T1000 (cell line): ENCODE data around the gene RTN4IP1.

Experiments
- DNase-seq: peaks from one replicate; lab custom pipeline; 2025; ENCODE audit warnings: mixed read lengths; lab: John Stamatoyannopoulos, UW

The RTN4IP1 gene

GRCh38 chr6:106629103-106629858 lies at the start of gene RTN4IP1, which contains the start of gene QRSL1:
Gene RTN4IP1, minus strand, starts transcription at chr6:106629498. Its CDS starts 477 bp downstream, at chr6:106629021.
Gene QRSL1, plus strand, starts transcription at chr6:106629578. Its CDS starts 104 bp downstream, at chr6:106629682.
- DNase-seq, result peak; percentile 75

GRCh38 chr6:106677282-106677681 lies 48.0 kb upstream of the RTN4IP1 start:
- DNase-seq, result no peak

- DNase-seq, result no peak
Observed at GRCh38 chr6:106674541-106675229, 45.4 kb upstream of the RTN4IP1 start.

- no peak for DNase-seq
Observed at GRCh38 chr6:106671651-106672050, 42.4 kb upstream of the RTN4IP1 start.

- no peak for DNase-seq
Observed at GRCh38 chr6:106670236-106670635, 40.9 kb upstream of the RTN4IP1 start.

- no peak for DNase-seq
Observed at GRCh38 chr6:106667022-106667402, 37.7 kb upstream of the RTN4IP1 start.

- DNase-seq, result no peak
Observed at GRCh38 chr6:106666282-106667021, 37.2 kb upstream of the RTN4IP1 start.

GRCh38 chr6:106662458-106662857 lies 33.2 kb upstream of the RTN4IP1 start:
- DNase-seq, result no peak

- no peak for DNase-seq
Observed at GRCh38 chr6:106659859-106660258, 30.6 kb upstream of the RTN4IP1 start.

- no peak for DNase-seq
Observed at GRCh38 chr6:106658469-106658868, 29.2 kb upstream of the RTN4IP1 start.

- DNase-seq, result no peak
Observed at GRCh38 chr6:106648651-106649308, 19.5 kb upstream of the RTN4IP1 start.

GRCh38 chr6:106643061-106643460 lies 13.8 kb upstream of the RTN4IP1 start:
- no peak for DNase-seq

GRCh38 chr6:106642476-106642875 lies 13.2 kb upstream of the RTN4IP1 start:
- DNase-seq, result no peak

GRCh38 chr6:106639812-106640211 lies 10.5 kb upstream of the RTN4IP1 start:
- no peak for DNase-seq

- DNase-seq, result no peak
Observed at GRCh38 chr6:106637717-106638341, 8.5 kb upstream of the RTN4IP1 start.

- no peak for DNase-seq
Observed at GRCh38 chr6:106637051-106637716, 7.9 kb upstream of the RTN4IP1 start.

- DNase-seq, result no peak
Observed at GRCh38 chr6:106634565-106634964, 5.3 kb upstream of the RTN4IP1 start.

- no peak for DNase-seq
Observed at GRCh38 chr6:106631346-106631745, 2.0 kb upstream of the RTN4IP1 start.

- no peak for DNase-seq
Observed at GRCh38 chr6:106630366-106630765, 1.1 kb upstream of the RTN4IP1 start.

- DNase-seq, result no peak
Observed at GRCh38 chr6:106629859-106630163, 513 bp upstream of the RTN4IP1 start.

- no peak for DNase-seq
Observed at GRCh38 chr6:106628658-106629102, 618 bp downstream of the RTN4IP1 start.
